H1 (cell line): ENCODE data around the gene UBN1. TPM values are rescaled to one million over a fixed set of nuclear protein-coding genes. Genes with fewer than 3 reads are reported as not detected.

Experiments used
- CTCF ChIA-PET: fragments of 300-600 bp; sonication (Branson Sonifier 250); formaldehyde crosslinking; loops from one replicate; lab custom pipeline; 2021; ENCODE audit not compliant: partially characterized antibody; lab: Charles Lee
- POLR2A ChIA-PET: fragments of 300-600 bp; sonication (Branson Sonifier 250); formaldehyde crosslinking; loops from one replicate; lab custom pipeline; 2021; ENCODE audit warnings: inconsistent platforms; ENCODE audit not compliant: partially characterized antibody; lab: Charles Lee
- DNase-seq, 2 experiments: peaks; one replicate each; pipeline versions ENCODE4 v3.0.0 to v3.0.0-alpha.2; 2010 to 2022; ENCODE audit warnings: low spot score in 2 of 2, low read depth in 1 of 2, mixed read lengths in 1 of 2
- FAIRE-seq: peaks from 2 replicates; lab custom pipeline; 2011; peaks lifted over from hg19 to GRCh38; lab: Jason Lieb, UNC
- H2AFZ ChIP-seq: 2 replicates; pipeline ENCODE4 v1.8.1; 2012; ENCODE audit warnings: low read length, inconsistent platforms
- H2AK5ac ChIP-seq: 2 replicates; pipeline ENCODE4 v1.6.1; 2013; ENCODE audit warnings: low read depth, low read length
- H2BK120ac ChIP-seq: replicated peaks from 2 replicates; pipeline ENCODE3; 2013; ENCODE audit warnings: low read depth, low read length, inconsistent platforms
- H2BK12ac ChIP-seq: 2 replicates; pipeline ENCODE4 v1.6.1; 2013; ENCODE audit warnings: low read depth, low read length
- H2BK15ac ChIP-seq: 2 replicates; pipeline ENCODE4 v1.6.1; 2013; ENCODE audit warnings: low read length
- H2BK20ac ChIP-seq: 2 replicates; pipeline ENCODE4 v1.6.1; 2013; ENCODE audit warnings: low read length
- H2BK5ac ChIP-seq: 2 replicates; pipeline ENCODE4 v1.6.1; 2013; ENCODE audit warnings: low read depth, low read length
- H3K14ac ChIP-seq: 2 replicates; pipeline ENCODE4 v1.6.1; 2013; ENCODE audit warnings: inconsistent platforms; ENCODE audit not compliant: insufficient read length
- H3K18ac ChIP-seq: 2 replicates; pipeline ENCODE4 v1.6.1; 2013; ENCODE audit warnings: low read length; ENCODE audit errors: extremely low read depth
- H3K23ac ChIP-seq: 2 replicates; pipeline ENCODE4 v1.6.1; 2013; ENCODE audit warnings: inconsistent platforms; ENCODE audit not compliant: insufficient read length
- H3K23me2 ChIP-seq: 2 replicates; pipeline ENCODE4 v1.6.1; 2013; ENCODE audit warnings: low read depth, low read length
- H3K27ac ChIP-seq: 2 replicates; pipeline ENCODE4 v1.6.1; 2011; ENCODE audit warnings: low read depth, low read length, inconsistent platforms
- H3K27me3 ChIP-seq, 4 experiments: replicated peaks in 1 of 4; 1 replicate in 1 of 4; 2 replicates in 3 of 4; pipeline versions ENCODE4 v1.6.1 to v1.8.1; 2011 to 2013; ENCODE audit warnings: low read length in 3 of 4, mild to moderate bottlenecking in 3 of 4, inconsistent platforms in 2 of 4, mixed read lengths in 2 of 4, moderate library complexity in 1 of 4; ENCODE audit not compliant: control insufficient read depth in 3 of 4, insufficient read depth in 3 of 4; ENCODE audit errors: extremely low read depth in 1 of 4
- H3K36me3 ChIP-seq, 4 experiments: 2 replicates each; pipeline versions ENCODE4 v1.6.1 to v1.8.1; 2011 to 2013; ENCODE audit warnings: mild to moderate bottlenecking in 4 of 4, low read length in 3 of 4, moderate library complexity in 2 of 4, control low read depth in 1 of 4, inconsistent platforms in 1 of 4; ENCODE audit not compliant: insufficient read depth in 4 of 4, control insufficient read depth in 2 of 4
- H3K4ac ChIP-seq: replicated peaks from 2 replicates; pipeline ENCODE3; 2013; ENCODE audit warnings: low read length, low read depth, mixed read lengths, inconsistent platforms; ENCODE audit not compliant: insufficient read length
- H3K4me1 ChIP-seq, 4 experiments: replicated peaks in 1 of 4; 1 replicate in 1 of 4; 2 replicates in 3 of 4; pipeline versions ENCODE4 v1.6.1 to v1.8.1; 2011 to 2013; ENCODE audit warnings: low read length in 3 of 4, inconsistent platforms in 2 of 4, mixed read lengths in 1 of 4; ENCODE audit not compliant: insufficient read depth in 4 of 4, control insufficient read depth in 3 of 4
- H3K4me2 ChIP-seq, 2 experiments: 2 replicates each; pipeline versions ENCODE4 v1.6.1 to v1.8.1; 2011 to 2013; ENCODE audit warnings: low read depth in 2 of 2, low read length in 2 of 2, control low read depth in 1 of 2, inconsistent platforms in 1 of 2, mild to moderate bottlenecking in 1 of 2; ENCODE audit not compliant: insufficient read depth in 1 of 2
- H3K4me3 ChIP-seq, 4 experiments: fragments of 200-600, 300-600 bp in 1 of 4; sonication (generic), shearing (Covaris generic), sonication (Bioruptor Twin) in 1 of 4; 2 replicates each; pipeline versions ENCODE4 v1.5.1 to v1.8.1; 2011 to 2016; ENCODE audit warnings: low read length in 4 of 4, low read depth in 3 of 4, control low read depth in 2 of 4, inconsistent platforms in 2 of 4, mild to moderate bottlenecking in 2 of 4, mixed read lengths in 1 of 4, moderate library complexity in 1 of 4; ENCODE audit not compliant: insufficient read depth in 2 of 4; ENCODE audit errors: extremely low read depth in 1 of 4
- H3K56ac ChIP-seq: replicated peaks from 2 replicates; pipeline ENCODE3; 2013; ENCODE audit warnings: low read depth, mild to moderate bottlenecking, mixed read lengths, low read length, inconsistent platforms; ENCODE audit not compliant: insufficient read length
- H3K79me1 ChIP-seq: 2 replicates; pipeline ENCODE4 v1.6.1; 2013; ENCODE audit warnings: low read depth, low read length, control low read depth
- H3K79me2 ChIP-seq, 2 experiments: 2 replicates each; pipeline versions ENCODE4 v1.6.1 to v1.8.1; 2012 to 2013; ENCODE audit warnings: low read length in 2 of 2, mild to moderate bottlenecking in 2 of 2, inconsistent platforms in 1 of 2; ENCODE audit not compliant: insufficient read depth in 2 of 2, control insufficient read depth in 1 of 2
- H3K9ac ChIP-seq, 4 experiments: replicated peaks in 1 of 4; 1 replicate in 1 of 4; 2 replicates in 3 of 4; pipeline versions ENCODE4 v1.6.1 to v1.8.1; 2011 to 2013; ENCODE audit warnings: low read depth in 3 of 4, low read length in 3 of 4, control low read depth in 2 of 4, mild to moderate bottlenecking in 2 of 4, moderate library complexity in 2 of 4, inconsistent platforms in 1 of 4; ENCODE audit errors: extremely low read depth in 1 of 4
- H3K9me3 ChIP-seq, 2 experiments: 2 replicates each; pipeline versions ENCODE4 v1.6.1 to v1.8.1; 2012 to 2013; ENCODE audit warnings: mild to moderate bottlenecking in 2 of 2, moderate library complexity in 2 of 2, control low read depth in 1 of 2, inconsistent platforms in 1 of 2, low read depth in 1 of 2, low read length in 1 of 2, mixed read lengths in 1 of 2; ENCODE audit not compliant: insufficient read depth in 2 of 2
- H4K20me1 ChIP-seq, 2 experiments: replicated peaks in 1 of 2; 2 replicates each; pipeline versions ENCODE3 to v1.8.1; 2011 to 2013; ENCODE audit warnings: inconsistent platforms in 2 of 2, low read length in 2 of 2, mild to moderate bottlenecking in 1 of 2; ENCODE audit not compliant: insufficient read depth in 2 of 2, control insufficient read depth in 1 of 2
- H4K5ac ChIP-seq: 2 replicates; pipeline ENCODE4 v1.6.1; 2013; ENCODE audit warnings: low read length, low read depth, mixed read lengths, inconsistent platforms; ENCODE audit not compliant: insufficient read length
- H4K8ac ChIP-seq: 2 replicates; pipeline ENCODE4 v1.8.0; 2013; ENCODE audit warnings: mild to moderate bottlenecking, moderate library complexity, low read length, inconsistent platforms; ENCODE audit not compliant: insufficient read depth; ENCODE audit errors: extremely low read depth
- H4K91ac ChIP-seq: replicated peaks from 2 replicates; pipeline ENCODE3; 2013; ENCODE audit warnings: low read length, mixed read lengths, inconsistent platforms; ENCODE audit not compliant: insufficient read length
- KDM4A ChIP-seq: IDR thresholded peaks from one replicate; pipeline ENCODE4 v1.7.1; 2012; ENCODE audit warnings: low read depth, mild to moderate bottlenecking, moderate library complexity, low read length, inconsistent platforms; ENCODE audit not compliant: severe bottlenecking
- TEAD4 ChIP-seq: IDR thresholded peaks from 2 replicates; pipeline ENCODE4 v1.6.1; 2012; ENCODE audit warnings: low read depth, low read length, inconsistent platforms, mixed read lengths
- WGBS, 2 experiments: shearing (Covaris generic) in 1 of 2; methylation state at CpG; one replicate each; pipeline versions ENCODE4 v1.1.6 to v1.1.7; 2013 to 2015; ENCODE audit warnings: low lambda C conversion rate in 2 of 2, mixed read lengths in 2 of 2, inconsistent platforms in 1 of 2, low coverage in 1 of 2, missing lambda C conversion rate in 1 of 2; ENCODE audit not compliant: insufficient replicate concordance in 2 of 2, insufficient coverage in 1 of 2, insufficient read length in 1 of 2; ENCODE audit errors: extremely low coverage in 1 of 2, missing lambda C conversion rate in 1 of 2; 5-methylcytosine and 5-hydroxymethylcytosine counted together
- polyA plus RNA-seq, 7 experiments: library from polyadenylated mRNA; depleted of rRNA in 3 of 7; stranded (reverse) in 5 of 7; unstranded in 2 of 7; fragments of >200 nt in 5 of 7; fragments of 200-250 nt in 2 of 7; gene quantifications; 1 replicate in 5 of 7; 2 replicates in 1 of 7; 4 replicates in 1 of 7; pipeline versions ENCODE4 v1.2.1 to v1.2.3, GENCODE V29; 2011 to 2013; ENCODE audit warnings: missing spikeins in 2 of 7, mixed read lengths in 2 of 7
- total RNA-seq: library from RNA; stranded (reverse); fragmentation: NEBNext Ultra II Directional; extraction: Animal tissue kit (Norgen Biotek cat#: 25700); gene quantifications from 2 replicates; pipeline ENCODE4 v1.2.1, GENCODE V29; 2021

Gene UBN1
- total and polyA plus RNA-seq, 2 of the 8 experiments (the other 6 are each of a cell fraction or from before 2014, with no cell fraction given), result 16.2 to 37.0 TPM

DNA sequence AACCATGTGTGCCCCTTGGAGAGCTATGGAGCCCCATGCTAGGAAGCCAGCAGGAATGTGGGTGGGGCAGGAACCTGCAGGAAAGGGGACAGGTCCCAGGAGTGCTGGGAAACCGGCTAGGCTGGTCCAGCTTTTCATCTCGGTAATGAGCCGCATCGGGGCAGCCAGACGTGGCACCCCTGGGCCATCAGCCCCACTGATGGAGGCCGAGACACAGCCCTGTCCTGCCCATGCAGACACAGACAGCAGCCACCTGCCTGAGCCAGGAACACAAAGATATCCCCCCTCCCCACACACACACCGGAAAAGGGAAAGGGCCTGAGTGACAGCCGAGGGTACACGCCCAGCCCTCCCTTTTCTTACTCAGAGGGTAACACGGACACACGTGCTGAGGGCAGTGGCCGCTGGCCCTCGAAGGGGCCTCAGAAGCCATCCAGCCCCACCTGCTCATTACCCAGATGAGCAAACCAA, 71.5 kb downstream of the UBN1 start:
- no peak for FAIRE-seq
- POLR2A ChIA-PET, result interaction anchor here (0.6 to 1.5 kb wide), 7 partner anchors 11 to 116 kb away, joined by 3 to 5 read pairs (median 3); partner anchors contain the start of gene ROGDI

More for the DNA sequence above, 71.5 kb downstream of the UBN1 start:
- H3K4me3 ChIP-seq, result no peak overlapping the region
- peak overlapping the region; percentile 16; the same call in 1 of the 2 replicates for H2BK15ac ChIP-seq
- no peak overlapping the region for H3K14ac ChIP-seq
- H3K9ac ChIP-seq, result no peak overlapping the region
- 71% methylated on average over 10 of the region's 13 CpGs; no CpG with 5 or more reads in 1 of the 2 experiments for WGBS, 2 experiments
- peaks cover 0 to under 1% of the 10 kb centered on the region in 2 experiments; a peak in 1 of 4 replicates for H3K79me2 ChIP-seq
- H3K23ac ChIP-seq, result no peak overlapping the region
- H2AK5ac ChIP-seq, result no peak overlapping the region
- H3K9me3 ChIP-seq, result no peaks in the 10 kb centered on the region
- 0 out of 4 replicates have a peak overlapping the region, but pooled peaks of 1 of the 2 experiments have one; percentile 21 for H3K4me2 ChIP-seq
- H3K18ac ChIP-seq, result no peak overlapping the region; the same call in 1 of the 2 replicates
- H3K27ac ChIP-seq, result no peak overlapping the region
- H3K36me3 ChIP-seq, result no peaks in the 10 kb centered on the region
- DNase-seq, result no peak
- no peak overlapping the region for H4K5ac ChIP-seq
- H4K20me1 ChIP-seq, result peaks cover 0 to 1% of the 10 kb centered on the region in 2 experiments
- no peak overlapping the region for H2BK12ac ChIP-seq
- no peaks in the 10 kb centered on the region for H3K23me2 ChIP-seq
- no peak overlapping the region for H3K4ac ChIP-seq
- H3K79me1 ChIP-seq, result peaks cover 3% of the 10 kb centered on the region
- CTCF ChIA-PET, result interaction anchor here (0.7 to 1.4 kb wide), 6 partner anchors 14 to 45 kb away, joined by 3 to 5 read pairs (median 4); no protein-coding TSS in a partner anchor
- H3K4me1 ChIP-seq, result peaks cover 0 to 8% (median 4%) of the 10 kb centered on the region in 4 experiments; a peak in 5 of 7 replicates
- no peak overlapping the region for H2BK5ac ChIP-seq
- TF ChIP-seq KDM4A, result no peak
- peak; percentile 24; the same call in 1 of the 2 replicates for TF ChIP-seq TEAD4
- H4K8ac ChIP-seq, result peak overlapping the region; percentile 78; the same call in 1 of the 2 replicates
- H3K56ac ChIP-seq, result no peak overlapping the region
- no peaks in the 10 kb centered on the region for H3K27me3 ChIP-seq
- no peak overlapping the region for H2BK120ac ChIP-seq
- peak overlapping the region; percentile 2 for H4K91ac ChIP-seq
- no peak overlapping the region for H2AFZ ChIP-seq
- no peak overlapping the region for H2BK20ac ChIP-seq
